ENCODE data around the gene KLF9. TPM values are rescaled to one million over a fixed set of nuclear protein-coding genes. Genes with fewer than 3 reads are reported as not detected.
A peak's percentile ranks its signal among the peaks of the same experiment; 100 is the strongest.

Gene KLF9
- total RNA-seq (2014; rRNA removed) (0.35 and 0.44 TPM in 2 replicates), Bru-seq, nascent RNA (percentile 19 among the genes with signal in this experiment), BruChase-seq, experiment 1, labeled RNA remaining after a 6-hour chase (percentile 15 among the genes with signal in this experiment), BruChase-seq, experiment 2, labeled RNA remaining after a 2-hour chase (percentile 19 among the genes with signal in this experiment)
- long read RNA-seq = 0 reads

DNA sequence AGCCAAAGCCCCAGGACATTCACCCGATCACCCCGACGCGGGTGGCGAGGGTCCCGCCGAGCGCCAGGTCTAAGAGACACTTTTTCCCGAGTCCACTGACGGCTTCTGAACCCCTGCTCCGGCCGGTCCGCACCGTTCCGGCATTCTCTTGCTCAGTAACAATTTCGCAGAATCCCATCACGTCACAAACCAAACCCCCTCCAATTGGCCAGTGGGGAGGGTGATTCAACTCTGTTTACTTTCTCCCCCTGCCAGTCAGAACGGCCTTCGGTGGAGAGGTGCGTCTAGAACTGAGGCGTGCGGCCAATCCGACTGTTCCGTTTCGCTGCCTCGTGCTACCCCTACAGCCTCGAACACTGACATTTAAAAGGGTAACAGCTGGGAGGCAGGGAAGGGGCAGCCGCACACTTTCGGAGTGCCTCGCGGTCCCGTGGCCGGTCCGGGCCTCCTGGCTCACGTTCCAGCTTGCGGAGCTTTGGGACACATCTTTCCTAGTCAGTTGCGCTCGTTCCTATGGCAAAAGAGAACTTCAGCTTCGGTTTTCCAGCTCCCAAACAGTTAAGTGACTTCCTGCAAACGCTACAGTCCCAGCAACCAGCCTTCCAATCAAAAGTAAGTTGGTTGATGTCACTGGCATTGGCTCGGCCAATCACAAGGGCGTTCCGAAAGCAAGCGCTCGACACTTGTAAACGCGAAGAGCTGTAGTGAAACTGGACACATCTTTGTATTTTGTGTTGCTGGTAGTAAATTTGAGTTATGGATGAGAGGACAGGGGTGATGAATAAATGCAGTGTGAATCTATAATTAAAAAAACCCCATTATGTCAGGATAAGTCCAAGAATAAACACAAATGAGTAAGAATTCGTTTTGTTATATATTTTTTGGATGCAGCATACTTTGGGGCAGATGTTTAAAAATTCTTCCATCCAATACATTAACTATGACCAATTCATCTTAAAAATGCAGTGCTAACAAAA, at the start of gene KLF9:
KLF9 (minus strand) TSS at position 859 of the 977 bp plus-strand sequence. CDS start 1,294 bp downstream, outside the sequence.
- H3F3A ChIP-seq (ENCODE audit: low read length, unreplicated experiment) = no peaks in the 10 kb centered on the region
- intact Hi-C loops (cut with micrococcal nuclease) = no loop called here
- H4K20me1 ChIP-seq (ENCODE audit: low read length) = no peaks in the 10 kb centered on the region
- TF ChIP-seq, protein P1, sequence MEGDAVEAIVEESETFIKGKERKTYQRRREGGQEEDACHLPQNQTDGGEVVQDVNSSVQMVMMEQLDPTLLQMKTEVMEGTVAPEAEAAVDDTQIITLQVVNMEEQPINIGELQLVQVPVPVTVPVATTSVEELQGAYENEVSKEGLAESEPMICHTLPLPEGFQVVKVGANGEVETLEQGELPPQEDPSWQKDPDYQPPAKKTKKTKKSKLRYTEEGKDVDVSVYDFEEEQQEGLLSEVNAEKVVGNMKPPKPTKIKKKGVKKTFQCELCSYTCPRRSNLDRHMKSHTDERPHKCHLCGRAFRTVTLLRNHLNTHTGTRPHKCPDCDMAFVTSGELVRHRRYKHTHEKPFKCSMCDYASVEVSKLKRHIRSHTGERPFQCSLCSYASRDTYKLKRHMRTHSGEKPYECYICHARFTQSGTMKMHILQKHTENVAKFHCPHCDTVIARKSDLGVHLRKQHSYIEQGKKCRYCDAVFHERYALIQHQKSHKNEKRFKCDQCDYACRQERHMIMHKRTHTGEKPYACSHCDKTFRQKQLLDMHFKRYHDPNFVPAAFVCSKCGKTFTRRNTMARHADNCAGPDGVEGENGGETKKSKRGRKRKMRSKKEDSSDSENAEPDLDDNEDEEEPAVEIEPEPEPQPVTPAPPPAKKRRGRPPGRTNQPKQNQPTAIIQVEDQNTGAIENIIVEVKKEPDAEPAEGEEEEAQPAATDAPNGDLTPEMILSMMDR (conservative IDR thresholded peaks at IDR 0.05; ENCODE audit: low read depth, low read length) = no peak
- TF ChIP-seq EZH2 (IDR thresholded peaks at IDR 0.05; ENCODE audit: low read length, unreplicated experiment) = no peak
- TF ChIP-seq EZH2phosphoT487 (IDR thresholded peaks at IDR 0.05; ENCODE audit: borderline replicate concordance, low read length) = 0 out of 2 replicates have a peak, but pooled peaks have one; percentile 23
- H3K9me2 ChIP-seq (replicated peaks; ENCODE audit: low read length) = no peaks in the 10 kb centered on the region
- no peaks in the 10 kb centered on the region for H3K79me2 ChIP-seq (ENCODE audit: low read length)
- no peak within 1 kb of the TSS for H3K27ac ChIP-seq (ENCODE audit: low read length)
- no peak within 1 kb of the TSS for H3K9ac ChIP-seq (ENCODE audit: low read length)
- DNase-seq (peak; percentile 56), ATAC-seq (peak; percentile 20)
- H3K36me3 ChIP-seq (ENCODE audit: low read depth, low read length) = no peaks in the 10 kb centered on the region
- CTCF ChIA-PET = no interaction called here
- peaks cover 15% of the 10 kb centered on the region for H3K4me1 ChIP-seq (ENCODE audit: insufficient read depth, low read length)
- peak within 1 kb of the TSS; percentile 77 for H2AFZ ChIP-seq (ENCODE audit: low read length)
- peaks cover 47% of the 10 kb centered on the region for H3K27me3 ChIP-seq (ENCODE audit: low read length)
- BruUV-seq (replicated peaks) = no TSS peak
- peak within 1 kb of the TSS; percentile 80 for H3K4me2 ChIP-seq (ENCODE audit: low read length)
- POLR2A ChIA-PET (ENCODE audit: unreplicated experiment) = no interaction called here
- peak within 1 kb of the TSS; percentile 63 for H3K4me3 ChIP-seq (ENCODE audit: low read length)
- no peaks in the 10 kb centered on the region for H3K9me3 ChIP-seq (ENCODE audit: low read length)

DNA sequence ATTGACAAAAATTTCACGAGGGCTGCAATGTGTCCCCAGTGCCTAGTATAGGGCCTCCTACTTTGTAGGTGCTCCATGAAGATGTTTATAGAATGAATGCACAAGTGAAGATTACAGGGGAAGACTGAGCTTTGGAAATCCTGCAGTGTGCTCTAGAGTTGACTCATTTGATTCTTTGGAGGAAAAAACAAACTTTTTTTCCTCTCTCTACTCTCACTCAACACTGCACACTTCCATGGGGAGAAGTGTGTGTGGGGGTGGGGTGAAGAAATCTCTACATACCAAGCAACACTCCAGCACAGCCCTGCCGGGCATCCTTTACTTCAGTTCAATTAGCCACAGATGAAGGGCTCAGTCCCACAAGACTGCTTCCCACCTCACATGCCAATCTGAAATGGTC, 49.4 kb upstream of the KLF9 start:
- Histone ChIP-seq H3K36me3 (ENCODE audit: low read depth, low read length) (no peaks in the 10 kb centered on the region), H3K4me3 (ENCODE audit: low read length) (no peak overlapping the region), H3K9ac (ENCODE audit: low read length) (no peak overlapping the region), H3K27ac (ENCODE audit: low read length) (no peak overlapping the region), H3K9me2 (replicated peaks; ENCODE audit: low read length) (no peaks in the 10 kb centered on the region), H3K9me3 (ENCODE audit: low read length) (no peaks in the 10 kb centered on the region), H3K4me2 (ENCODE audit: low read length) (no peak overlapping the region), H3K4me1 (ENCODE audit: insufficient read depth, low read length) (no peaks in the 10 kb centered on the region), H4K20me1 (ENCODE audit: low read length) (no peaks in the 10 kb centered on the region), H2AFZ (ENCODE audit: low read length) (no peak overlapping the region), H3K79me2 (ENCODE audit: low read length) (no peaks in the 10 kb centered on the region), H3F3A (ENCODE audit: low read length, unreplicated experiment) (no peaks in the 10 kb centered on the region), H3K27me3 (ENCODE audit: low read length) (no peaks in the 10 kb centered on the region)
- DNase-seq = no peak
- intact Hi-C loops (cut with micrococcal nuclease) = no loop called here
- no TSS peak for BruUV-seq (replicated peaks)
- CTCF ChIA-PET = no interaction called here
- TF ChIP-seq, protein P1 (conservative IDR thresholded peaks at IDR 0.05; ENCODE audit: low read depth, low read length) = no peak
- TF ChIP-seq EZH2phosphoT487 (IDR thresholded peaks at IDR 0.05; ENCODE audit: borderline replicate concordance, low read length) (no peak), EZH2 (IDR thresholded peaks at IDR 0.05; ENCODE audit: low read length, unreplicated experiment) (no peak)
- POLR2A ChIA-PET (ENCODE audit: unreplicated experiment) = no interaction called here
- ATAC-seq = no peak
